ENCODE data around the gene CCNI2. TPM values are rescaled to one million over a fixed set of nuclear protein-coding genes. Genes with fewer than 3 reads are reported as not detected.

Gene CCNI2
- total and polyA plus RNA-seq, 9 of the 15 experiments (the other 6 are each of a cell fraction or from before 2014, with no cell fraction given), result 0.05 to 1.7 (median 0.81) TPM; not detected in 5

GRCh38 chr5:132759114-132760048 lies 12.2 kb downstream of the CCNI2 start:
- H3K27me3 ChIP-seq (ENCODE audit: control insufficient read depth in 2 of 2, insufficient read depth in 2 of 2, low read length in 2 of 2), result no peaks in the 10 kb centered on the region
- 86% methylated on average over 13 of the region's 13 CpGs for WGBS (ENCODE audit: insufficient coverage, low coverage, missing lambda C conversion rate)
- no peak overlapping the region for H3K4me2 ChIP-seq (ENCODE audit: insufficient read depth, low read length)
- H3K27ac ChIP-seq (ENCODE audit: extremely low read depth, low read depth, low read length), result no peak overlapping the region
- no peak overlapping the region for H3K9ac ChIP-seq (ENCODE audit: insufficient read depth in 1 of 2, low read depth in 2 of 2, low read length in 2 of 2)
- no TSS peak for BruUV-seq (replicated peaks)
- peaks cover 0 to 3% of the 10 kb centered on the region in 2 experiments; a peak in 2 of 5 replicates for H3K4me1 ChIP-seq (replicated peaks in 1 of 2; ENCODE audit: control insufficient read depth in 2 of 2, insufficient read depth in 2 of 2, low read length in 2 of 2)
- no peaks in the 10 kb centered on the region for H4K20me1 ChIP-seq (replicated peaks; ENCODE audit: control insufficient read depth, insufficient read depth, low read length)
- DNase-seq (ENCODE audit: extremely low read depth in 1 of 4, low spot score in 3 of 4) (no peak), FAIRE-seq (no peak), ATAC-seq (no peak)
- H3K9me1 ChIP-seq (ENCODE audit: control insufficient read depth, insufficient read depth, low read length), result no peaks in the 10 kb centered on the region
- no peaks in the 10 kb centered on the region for H3K9me3 ChIP-seq (replicated peaks; ENCODE audit: control insufficient read depth, insufficient read depth, low read depth, low read length)
- no peaks in the 10 kb centered on the region for H3K79me2 ChIP-seq (ENCODE audit: control insufficient read depth, insufficient read depth, low read length)
- CTCF ChIA-PET (ENCODE audit: low intra/inter-chr PET ratio), result no interaction called here
- H2AFZ ChIP-seq (ENCODE audit: low read depth, low read length), result no peak overlapping the region
- intact Hi-C loops (cut with micrococcal nuclease) (loop anchor here (5.0 kb wide), 1 partner anchor 43 kb away; no protein-coding TSS in a partner anchor), in situ Hi-C loops (cut with MboI) (loop anchor here (5.0 kb wide), 1 partner anchor 68 kb away; no protein-coding TSS in a partner anchor)
- POLR2A ChIA-PET, result interaction anchor here (0.7 to 1.7 kb wide), 3 partner anchors 10 to 70 kb away, joined by 3 to 5 read pairs (median 5); no protein-coding TSS in a partner anchor
- TF ChIP-seq HNRNPLL (IDR thresholded peaks at IDR 0.05; ENCODE audit: low read depth, low read length, poor library complexity, severe bottlenecking) (no peak), RNF2 (IDR thresholded peaks at IDR 0.05) (no peak), ZNF561 (CRISPR knock-in tag; conservative IDR thresholded peaks at IDR 0.05) (no peak), ARID1B (IDR thresholded peaks at IDR 0.05) (no peak), FOXA1 (IDR thresholded peaks at IDR 0.05; ENCODE audit: borderline replicate concordance) (no peak), PPARD (CRISPR knock-in tag; IDR thresholded peaks at IDR 0.05) (no peak), RBM14 (IDR thresholded peaks at IDR 0.05; ENCODE audit: borderline replicate concordance, insufficient read depth, low read depth, low read length) (no peak), CREB3 (tag; conservative IDR thresholded peaks at IDR 0.05; ENCODE audit: low read depth) (no peak), ZNF764 (CRISPR knock-in tag; IDR thresholded peaks at IDR 0.05; ENCODE audit: low read depth) (no peak), GTF2E2 (tag; IDR thresholded peaks at IDR 0.05) (no peak), RBM22 (IDR thresholded peaks at IDR 0.05; ENCODE audit: low read depth, low read length, poor library complexity, severe bottlenecking) (no peak), GABPA (tag; conservative IDR thresholded peaks at IDR 0.05; ENCODE audit: low read depth) (no peak), CCAR2 (IDR thresholded peaks at IDR 0.05; ENCODE audit: low read depth, low read length) (no peak), MBD2 (IDR thresholded peaks at IDR 0.05; ENCODE audit: borderline replicate concordance, low read depth) (no peak)
- no peak overlapping the region for H3K4me3 ChIP-seq
- H3K36me3 ChIP-seq (ENCODE audit: control insufficient read depth, insufficient read depth, low read length), result peaks cover 80% of the 10 kb centered on the region

Data from K562 (cell line).